ENCODE measurements around the gene USH2A.

DNA sequence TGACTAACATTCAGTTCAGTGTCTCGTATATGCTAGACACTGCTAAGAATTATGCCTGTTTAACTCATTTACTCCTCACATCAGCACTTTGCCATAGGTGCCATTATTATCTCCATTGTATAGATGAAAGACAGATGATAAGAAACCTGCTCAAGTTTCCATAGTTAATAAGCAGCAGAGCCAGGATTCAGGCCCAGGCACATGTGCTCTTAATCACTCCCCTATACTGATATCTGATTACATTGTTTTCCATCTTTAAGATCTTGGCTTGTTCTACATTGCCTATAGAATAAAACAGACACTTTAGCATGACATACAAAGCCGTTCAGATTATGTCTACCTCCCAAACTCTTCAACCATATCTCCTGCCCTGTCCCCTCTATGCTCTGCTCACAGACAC, 30.5 kb upstream of the USH2A start:
- TF ChIP-seq, protein P1, sequence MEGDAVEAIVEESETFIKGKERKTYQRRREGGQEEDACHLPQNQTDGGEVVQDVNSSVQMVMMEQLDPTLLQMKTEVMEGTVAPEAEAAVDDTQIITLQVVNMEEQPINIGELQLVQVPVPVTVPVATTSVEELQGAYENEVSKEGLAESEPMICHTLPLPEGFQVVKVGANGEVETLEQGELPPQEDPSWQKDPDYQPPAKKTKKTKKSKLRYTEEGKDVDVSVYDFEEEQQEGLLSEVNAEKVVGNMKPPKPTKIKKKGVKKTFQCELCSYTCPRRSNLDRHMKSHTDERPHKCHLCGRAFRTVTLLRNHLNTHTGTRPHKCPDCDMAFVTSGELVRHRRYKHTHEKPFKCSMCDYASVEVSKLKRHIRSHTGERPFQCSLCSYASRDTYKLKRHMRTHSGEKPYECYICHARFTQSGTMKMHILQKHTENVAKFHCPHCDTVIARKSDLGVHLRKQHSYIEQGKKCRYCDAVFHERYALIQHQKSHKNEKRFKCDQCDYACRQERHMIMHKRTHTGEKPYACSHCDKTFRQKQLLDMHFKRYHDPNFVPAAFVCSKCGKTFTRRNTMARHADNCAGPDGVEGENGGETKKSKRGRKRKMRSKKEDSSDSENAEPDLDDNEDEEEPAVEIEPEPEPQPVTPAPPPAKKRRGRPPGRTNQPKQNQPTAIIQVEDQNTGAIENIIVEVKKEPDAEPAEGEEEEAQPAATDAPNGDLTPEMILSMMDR (IDR thresholded peaks at IDR 0.05): no peak
- TF ChIP-seq POLR2A (IDR thresholded peaks at IDR 0.05; ENCODE audit: low read depth): no peak
- no peak for TF ChIP-seq POLR2AphosphoS5 (IDR thresholded peaks at IDR 0.05)
- TF ChIP-seq EP300 (IDR thresholded peaks at IDR 0.05): no peak
